Sciatic nerve (tissue), 2 donors: ENCODE results near the gene GRIK4. TPM values are rescaled to one million over a fixed set of nuclear protein-coding genes. Genes with fewer than 3 reads are reported as not detected.

Source experiments
- ATAC-seq: fragments of 200-7000 bp; cut with Tn5 transposase; one replicate; pipeline ENCODE4 v1.9.1; 2020; ENCODE audit warnings: mild to moderate bottlenecking, moderate library complexity
- DNase-seq: peaks from one replicate; pipeline ENCODE4 v3.0.0-alpha.2; 2020; ENCODE audit warnings: low spot score
- intact Hi-C: fragments of 100-400 bp; cut with DNase I; formaldehyde crosslinking; loops from one replicate; pipeline ENCODE4 v1.14.2; 2022
- total RNA-seq: library from RNA; stranded (reverse); fragmentation: NEBNext Ultra II Directional; extraction: Animal tissue kit (Norgen Biotek cat#: 25700); gene quantifications from one replicate; pipeline ENCODE4 v1.2.1, GENCODE V29; 2021
- donor health status: DM: no; HTN: no; CAD: no.
- donor health status: DM: no; HTN: no; CAD: no.

The GRIK4 gene
- total RNA-seq, 1 donor from 2014 or later: 0.27 TPM

DNA sequence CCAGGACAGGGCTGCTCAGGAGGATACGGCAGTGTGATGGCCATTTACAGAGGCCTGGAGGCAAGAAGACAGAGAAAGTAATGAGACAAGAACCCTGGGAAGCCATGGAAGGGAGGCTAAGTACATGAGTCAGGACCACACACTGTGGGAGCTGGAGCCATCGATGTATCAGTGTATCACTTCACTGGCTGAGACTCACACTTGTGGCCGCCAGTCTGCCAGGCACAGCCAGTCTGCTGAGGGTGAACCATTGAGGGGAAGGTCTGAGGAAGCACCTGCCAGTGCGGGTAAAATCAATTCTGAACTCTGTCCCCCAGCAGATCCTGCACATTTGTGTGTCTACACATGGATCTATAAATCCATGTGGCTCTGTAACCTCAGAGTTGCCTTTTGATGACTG lies 195.6 kb downstream of the GRIK4 start:
- ATAC-seq (no peak), DNase-seq (no peak)
- intact Hi-C loops: no loop called here

DNA sequence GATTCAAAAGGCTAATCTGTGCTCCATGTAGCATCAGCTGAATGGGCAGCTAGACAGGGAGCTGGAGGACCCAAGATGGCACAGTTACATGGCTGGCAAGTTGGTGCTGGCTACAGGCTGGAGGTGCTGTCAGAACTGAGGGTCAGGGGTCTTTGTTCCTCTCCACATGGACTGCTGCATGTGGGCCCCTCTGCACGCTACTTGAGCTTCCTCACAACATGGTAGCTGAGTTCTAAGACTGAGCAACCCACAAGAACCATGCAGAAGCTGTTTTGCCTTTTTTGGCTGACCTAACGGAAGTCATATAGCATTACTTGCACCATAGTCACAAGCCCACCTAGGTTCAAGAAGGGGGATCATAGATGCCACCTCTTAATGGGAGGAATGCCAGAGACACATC lies 196.1 kb downstream of the GRIK4 start:
- intact Hi-C loops: no loop called here
- no peak for DNase-seq
- ATAC-seq: no peak

GRCh38 chr11:120708511-120709183 lies 197.1 kb downstream of the GRIK4 start:
- intact Hi-C loops: no loop called here
- DNase-seq: no peak
- no peak for ATAC-seq

DNA sequence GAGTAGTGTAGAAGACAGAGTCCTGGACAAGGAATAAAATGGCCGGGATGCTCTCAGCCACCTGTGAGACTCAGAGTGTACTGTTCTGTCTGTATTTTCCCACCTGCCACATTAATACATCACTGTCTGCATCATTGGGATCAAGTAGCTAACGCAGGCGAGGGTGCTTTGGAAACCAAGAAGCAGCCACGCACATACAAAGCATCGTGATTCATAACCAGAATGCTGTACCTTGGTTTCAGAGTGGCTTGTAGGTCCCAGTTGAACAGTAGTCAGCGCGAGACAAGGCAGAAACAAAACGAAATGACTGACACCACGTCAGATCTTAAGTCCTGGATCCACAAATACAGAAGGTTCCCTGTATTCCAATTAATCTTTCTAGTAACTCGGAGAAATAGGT lies 198.3 kb downstream of the GRIK4 start:
- ATAC-seq (peak; percentile 2), DNase-seq (no peak)
- intact Hi-C loops: no loop called here

DNA sequence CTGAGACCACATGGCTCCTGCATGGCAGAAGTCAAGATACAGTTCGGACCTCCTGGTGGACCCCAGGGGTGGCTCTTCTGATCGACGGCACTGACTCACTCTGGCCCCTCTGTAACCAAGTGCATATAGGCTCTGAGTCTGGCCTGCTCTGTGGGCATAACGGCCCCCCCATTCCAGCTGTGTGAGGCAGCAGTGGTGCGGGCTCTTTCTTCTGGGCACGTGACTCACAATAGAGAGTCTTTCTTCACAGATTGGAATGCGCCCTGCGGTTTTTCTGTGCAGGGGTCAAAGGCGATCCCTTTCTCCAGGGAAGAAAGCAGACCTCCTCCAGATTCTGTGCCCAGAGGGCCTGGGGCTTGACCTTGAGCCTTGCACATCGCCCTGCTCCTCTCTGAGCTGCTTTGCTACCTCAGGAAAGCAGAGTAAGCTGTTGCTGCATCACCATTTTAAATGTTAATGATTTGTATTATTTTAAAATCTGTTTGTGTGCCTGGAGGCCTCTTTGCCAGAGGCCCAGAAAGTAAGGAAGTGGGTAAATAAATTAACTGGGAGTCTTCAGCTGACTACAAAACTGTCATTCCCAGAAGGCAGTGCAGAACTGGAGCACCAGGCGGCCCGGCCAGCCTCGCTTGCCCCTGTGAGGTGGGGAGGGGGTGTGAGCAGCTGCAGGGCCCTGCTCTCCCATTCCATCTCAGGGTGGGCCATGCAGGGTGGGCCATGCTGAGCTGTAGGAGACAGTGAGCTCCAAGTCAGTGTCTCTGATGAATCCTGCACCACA lies 199.0 kb downstream of the GRIK4 start:
- ATAC-seq (peak; percentile 98), DNase-seq (peak; percentile 88)
- intact Hi-C loops: no loop called here

DNA sequence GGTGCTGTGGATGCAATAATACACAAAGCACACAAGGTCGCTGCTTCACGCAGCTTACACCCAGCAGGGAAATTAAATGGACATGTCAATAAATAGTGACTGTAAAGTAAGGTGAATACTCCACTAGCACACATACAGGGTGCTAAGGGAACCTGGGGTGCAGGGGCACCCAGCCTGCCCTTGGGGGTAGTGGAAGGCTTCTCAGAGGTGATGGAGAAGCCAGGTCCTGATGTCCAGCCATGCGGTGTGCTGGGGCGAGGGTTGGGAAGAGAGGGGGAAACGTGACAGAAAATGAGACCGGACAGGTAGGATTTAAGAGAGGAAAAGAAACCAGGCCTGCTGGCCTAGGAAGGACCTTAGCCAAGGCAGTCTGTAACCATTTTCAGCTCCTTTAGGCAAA lies 200.5 kb downstream of the GRIK4 start:
- intact Hi-C loops: no loop called here
- ATAC-seq: no peak
- DNase-seq: no peak

DNA sequence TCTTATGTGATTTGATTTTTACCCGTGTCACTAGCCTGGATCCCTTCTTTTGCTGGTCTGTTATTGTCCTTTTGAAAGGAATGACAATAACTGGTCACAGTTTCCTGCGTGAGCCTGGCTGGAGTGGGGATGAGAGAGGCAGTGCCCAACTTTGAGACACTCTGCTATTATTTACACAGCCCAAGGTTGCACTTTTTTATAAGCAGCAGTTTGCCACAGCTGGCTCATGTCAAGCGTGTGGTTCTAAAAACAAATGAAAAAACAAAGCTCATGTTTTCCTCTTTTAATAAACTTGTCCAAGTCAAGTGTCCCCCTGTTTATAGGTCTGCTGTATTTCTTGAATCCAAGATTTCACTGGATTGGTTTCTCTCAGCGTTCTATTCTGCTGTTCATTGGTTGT lies 201.3 kb downstream of the GRIK4 start:
- DNase-seq (no peak), ATAC-seq (no peak)
- intact Hi-C loops: no loop called here

- intact Hi-C loops: no loop called here
These were observed 201.7 kb downstream of the GRIK4 start for GRCh38 chr11:120713296-120713695.

DNA sequence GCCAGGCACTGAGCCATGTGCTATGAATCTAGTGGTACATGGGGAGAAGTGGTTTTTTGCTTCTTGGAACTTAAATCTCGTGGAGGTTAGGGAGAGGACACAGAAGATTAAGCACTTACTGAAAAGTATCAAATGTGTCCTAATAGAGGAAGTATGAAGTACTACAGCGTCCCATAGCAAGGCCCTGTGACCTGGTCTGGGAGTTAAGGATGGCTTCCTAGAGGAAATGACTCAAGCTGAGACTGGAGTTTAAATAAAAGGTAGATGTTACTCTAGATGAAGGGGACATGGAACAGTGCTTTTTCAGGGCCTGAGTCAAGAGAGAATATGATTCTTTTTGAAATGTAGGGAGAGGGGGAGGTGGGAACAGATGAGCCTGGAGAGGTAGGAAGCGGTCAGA lies 202.9 kb downstream of the GRIK4 start:
- intact Hi-C loops: no loop called here
- DNase-seq: no peak
- no peak for ATAC-seq

More at GRCh38 chr11:120713296-120713695, 201.7 kb downstream of the GRIK4 start:
- DNase-seq (no peak), ATAC-seq (no peak)

DNA sequence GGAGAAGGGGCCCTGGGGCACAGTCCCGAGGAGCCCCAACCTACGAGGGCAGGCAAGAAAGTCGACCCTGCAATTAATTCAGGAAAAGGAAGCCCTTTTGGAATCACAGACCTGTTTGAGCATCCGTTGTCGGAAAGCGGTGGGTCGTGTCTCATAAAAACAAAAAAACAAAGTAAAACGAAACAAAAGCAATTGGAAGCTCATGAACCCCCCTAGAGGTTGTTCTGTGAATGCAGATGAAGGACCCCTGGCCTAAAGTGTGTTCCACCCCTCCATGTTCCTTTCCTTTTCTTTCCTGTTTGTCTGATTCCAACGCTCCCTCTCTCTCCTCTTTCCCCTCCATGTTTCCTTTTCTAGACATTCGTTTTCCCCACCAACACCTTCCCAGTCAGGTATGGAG lies 203.7 kb downstream of the GRIK4 start:
- ATAC-seq (no peak), DNase-seq (no peak)
- intact Hi-C loops: no loop called here

GRCh38 chr11:120717042-120717441 lies 205.5 kb downstream of the GRIK4 start:
- DNase-seq (no peak), ATAC-seq (no peak)
- intact Hi-C loops: no loop called here

GRCh38 chr11:120717623-120718022 lies 206.1 kb downstream of the GRIK4 start:
- ATAC-seq (no peak), DNase-seq (no peak)
- intact Hi-C loops: no loop called here

DNA sequence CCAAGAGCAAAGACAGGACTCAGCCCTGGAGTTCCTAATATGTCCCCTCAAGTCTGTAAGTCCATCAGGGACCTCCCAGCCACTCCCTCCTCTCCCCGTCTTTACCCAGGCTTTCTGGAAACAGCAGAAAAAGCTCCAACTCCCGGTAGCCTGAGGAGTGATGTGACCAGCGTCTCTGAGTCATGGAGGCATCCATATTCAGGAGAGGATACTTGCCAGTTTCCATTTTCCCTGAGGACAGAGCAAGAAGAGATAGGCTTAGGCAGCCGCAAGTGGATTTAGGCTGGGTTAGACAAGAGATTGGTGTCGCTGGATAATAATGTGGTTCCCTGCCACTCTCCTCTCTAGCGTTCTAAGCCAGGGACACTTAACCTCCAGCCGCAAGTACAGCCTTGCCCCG lies 206.6 kb downstream of the GRIK4 start:
- DNase-seq (no peak), ATAC-seq (no peak)
- intact Hi-C loops: no loop called here

DNA sequence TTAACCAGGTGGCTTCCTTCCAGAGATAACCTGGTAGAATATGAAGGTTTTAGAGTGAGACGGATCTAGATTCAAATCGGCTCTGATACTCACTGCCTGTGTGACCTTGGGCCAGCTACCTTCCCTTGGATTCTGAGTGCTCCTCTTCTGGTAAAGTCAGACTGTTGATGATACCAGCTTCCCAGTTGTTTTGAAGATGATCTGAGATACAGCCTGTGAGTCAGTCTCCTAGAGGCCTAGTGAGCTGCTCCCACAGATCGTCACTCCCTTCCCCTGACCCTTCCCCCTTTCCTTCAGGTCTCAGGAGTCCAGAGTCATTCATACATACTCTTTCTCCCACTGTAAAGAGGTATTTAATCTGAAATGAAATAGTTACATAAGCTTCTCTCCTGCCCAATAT lies 207.8 kb downstream of the GRIK4 start:
- ATAC-seq (no peak), DNase-seq (no peak)
- intact Hi-C loops: no loop called here

DNA sequence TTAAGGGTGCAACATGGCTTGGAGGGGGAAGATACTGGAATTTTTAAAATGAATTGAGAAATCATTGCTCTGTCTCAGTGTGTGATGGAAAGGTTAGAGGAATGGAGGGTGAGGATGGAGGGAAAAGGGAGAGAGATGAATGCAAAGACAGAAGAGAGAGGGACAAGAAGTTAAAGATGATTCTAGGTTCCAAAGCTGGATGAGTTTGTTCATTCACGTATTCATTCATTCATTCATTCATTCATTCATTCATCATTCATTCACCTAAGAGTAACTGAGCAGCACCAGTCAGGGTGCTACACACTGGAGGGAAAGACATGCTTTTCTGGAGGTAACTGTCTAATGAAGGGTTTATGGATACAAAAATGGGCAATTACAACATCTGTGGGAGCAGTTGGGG lies 209.2 kb downstream of the GRIK4 start:
- DNase-seq (no peak), ATAC-seq (no peak)
- intact Hi-C loops: no loop called here

- DNase-seq (no peak), ATAC-seq (no peak)
- intact Hi-C loops: no loop called here
These were observed 211.0 kb downstream of the GRIK4 start for GRCh38 chr11:120722524-120722923.

- no peak for DNase-seq
- ATAC-seq: no peak
- intact Hi-C loops: no loop called here
These were observed 212.2 kb downstream of the GRIK4 start for GRCh38 chr11:120723751-120724150.

DNA sequence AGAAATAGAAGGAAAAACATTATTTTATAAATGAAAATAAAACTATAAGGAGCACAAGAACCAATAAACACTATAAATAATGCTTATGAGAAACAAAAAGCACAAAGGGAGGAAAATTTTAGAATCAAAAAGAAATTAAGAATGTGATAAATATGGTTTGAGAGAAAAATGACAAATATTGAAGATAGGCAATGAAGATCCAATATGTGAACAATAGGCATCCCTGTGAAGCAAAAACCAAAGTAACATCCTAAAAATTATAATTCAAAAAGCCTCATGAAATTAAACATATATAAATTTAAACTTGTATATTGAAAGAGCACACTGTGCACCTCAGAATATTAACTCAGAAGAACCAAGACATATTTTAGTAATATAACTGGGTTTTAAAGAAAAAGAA lies 216.2 kb downstream of the GRIK4 start:
- intact Hi-C loops: no loop called here
- ATAC-seq: no peak

DNA sequence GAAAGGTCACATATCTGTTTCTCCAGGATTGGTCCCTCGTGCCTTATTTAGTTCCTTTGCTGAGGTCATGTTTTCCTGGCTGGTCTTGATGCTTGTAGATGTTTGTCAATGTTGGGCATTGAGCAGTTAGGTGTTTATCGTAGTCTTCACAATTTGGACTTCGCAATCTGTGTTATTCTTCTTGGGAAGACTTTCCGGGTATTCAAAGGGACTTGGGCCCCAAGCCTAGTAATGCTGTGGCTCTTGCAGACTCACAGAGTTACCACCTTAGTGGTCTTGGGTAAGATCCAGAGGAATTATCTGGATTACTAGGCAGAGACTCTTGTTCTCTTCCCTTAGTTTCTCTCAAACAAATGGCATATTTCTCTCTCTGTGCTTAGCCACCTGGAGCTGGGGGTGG lies 223.5 kb downstream of the GRIK4 start:
- intact Hi-C loops: no loop called here
- ATAC-seq (no peak), DNase-seq (no peak)

More for the DNA sequence above, 216.2 kb downstream of the GRIK4 start:
- no peak for DNase-seq

DNA sequence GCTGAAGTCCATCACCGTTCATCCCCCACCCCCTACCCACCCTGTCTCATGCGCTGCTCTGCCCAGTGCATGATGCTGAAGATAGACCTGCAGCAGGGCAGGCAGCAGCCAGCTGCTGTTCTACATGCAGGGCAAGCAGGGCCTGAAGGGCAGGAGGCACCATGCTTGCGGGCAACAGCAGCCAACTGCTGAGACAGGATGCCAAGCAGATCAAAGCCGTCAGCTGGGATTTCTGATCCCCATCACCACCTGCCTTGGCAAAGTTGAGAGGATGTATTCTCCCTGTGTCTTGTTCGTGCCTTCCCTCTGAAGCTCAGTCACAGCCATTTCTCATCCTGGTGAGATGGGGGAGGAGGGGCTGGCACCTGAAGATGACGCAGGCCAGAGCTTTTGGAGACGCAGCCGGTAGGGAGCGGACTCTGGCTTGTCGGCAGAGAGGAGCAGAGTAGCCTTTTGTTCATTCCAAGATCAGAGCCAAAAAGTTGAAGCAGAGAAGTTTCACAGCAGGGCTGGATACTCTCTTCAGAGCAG lies 227.0 kb downstream of the GRIK4 start:
- no peak for DNase-seq
- intact Hi-C loops: no loop called here
- ATAC-seq: no peak

DNA sequence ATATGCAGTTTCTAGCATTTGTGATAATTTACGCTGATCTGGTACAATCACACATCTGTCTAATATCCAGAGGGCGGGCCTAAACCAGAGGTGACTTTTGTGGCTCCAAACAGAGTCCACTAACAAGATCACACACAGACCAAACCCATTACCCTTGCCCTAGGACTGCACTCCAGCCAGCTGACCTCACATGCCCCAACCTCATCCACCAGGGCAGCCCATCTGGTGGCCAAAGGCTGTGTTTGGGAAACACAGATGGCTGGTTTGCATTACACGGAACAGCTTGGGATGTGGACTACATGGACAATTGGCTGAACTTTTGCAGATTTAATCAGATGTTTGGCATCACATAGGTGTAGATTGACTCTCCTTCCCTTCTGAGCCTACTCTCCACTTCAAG lies 228.2 kb downstream of the GRIK4 start:
- DNase-seq: no peak
- intact Hi-C loops: no loop called here
- ATAC-seq: peak; percentile 24
